Activated CD8-positive, alpha-beta memory T cell treated with anti-CD3 and anti-CD28 coated beads for 1 hour (primary cell): ENCODE results near the gene POLA1.

ENCODE experiments used
- DNase-seq, 2 donors: peaks; one replicate each; pipeline ENCODE4 v3.0.0-alpha.2; 2020; ENCODE audit warnings: low read depth in 1 of 2; ENCODE audit errors: extremely low read depth in 1 of 2

Gene POLA1

GRCh38 chrX:24682739-24683432, 10.8 kb upstream of the POLA1 start:
- no peak for DNase-seq

GRCh38 chrX:24684048-24684447, 9.7 kb upstream of the POLA1 start:
- no peak for DNase-seq

- DNase-seq = no peak
These were observed 1.4 kb upstream of the POLA1 start for GRCh38 chrX:24692305-24692704.

GRCh38 chrX:24694825-24695224, 1.1 kb downstream of the POLA1 start:
- no peak for DNase-seq

GRCh38 chrX:24696294-24696693, 2.6 kb downstream of the POLA1 start:
- no peak for DNase-seq

- no peak for DNase-seq
These were observed 8.9 kb downstream of the POLA1 start for GRCh38 chrX:24702362-24703184.

- no peak for DNase-seq
These were observed 9.4 kb downstream of the POLA1 start for GRCh38 chrX:24703185-24703494.

GRCh38 chrX:24718771-24719170, 25.1 kb downstream of the POLA1 start:
- DNase-seq = no peak

- no peak for DNase-seq
These were observed 26.3 kb downstream of the POLA1 start for GRCh38 chrX:24720036-24720435.

GRCh38 chrX:24728530-24728929, 34.8 kb downstream of the POLA1 start:
- no peak for DNase-seq

- DNase-seq = no peak
These were observed 39.2 kb downstream of the POLA1 start for GRCh38 chrX:24732766-24733500.

- DNase-seq = no peak
These were observed 47.6 kb downstream of the POLA1 start for GRCh38 chrX:24741330-24741729.

- DNase-seq = no peak
These were observed 54.5 kb downstream of the POLA1 start for GRCh38 chrX:24748196-24748595.

GRCh38 chrX:24759786-24760185, 66.1 kb downstream of the POLA1 start:
- DNase-seq = no peak

GRCh38 chrX:24760363-24761000, 66.8 kb downstream of the POLA1 start:
- no peak for DNase-seq

- DNase-seq = no peak
These were observed 67.6 kb downstream of the POLA1 start for GRCh38 chrX:24761306-24761705.

- DNase-seq = no peak
These were observed 70.3 kb downstream of the POLA1 start for GRCh38 chrX:24763989-24764388.

- DNase-seq = no peak
These were observed 73.8 kb downstream of the POLA1 start for GRCh38 chrX:24767557-24767956.

- DNase-seq = no peak
These were observed 74.8 kb downstream of the POLA1 start for GRCh38 chrX:24768556-24768955.

- no peak for DNase-seq
These were observed 80.9 kb downstream of the POLA1 start for GRCh38 chrX:24774650-24775049.

- no peak for DNase-seq
These were observed 82.2 kb downstream of the POLA1 start for GRCh38 chrX:24775891-24776290.
